ENCODE results near the gene MYO3B. TPM values are rescaled to one million over a fixed set of nuclear protein-coding genes. Genes with fewer than 3 reads are reported as not detected.

Gene MYO3B
- total RNA-seq, 1 experiment from 2014 or later: 0.04 TPM

- no peak overlapping the region for H3K27ac ChIP-seq
- H3K36me3 ChIP-seq: no peaks in the 10 kb centered on the region
- H3K27me3 ChIP-seq: no peaks in the 10 kb centered on the region
- H3K9me3 ChIP-seq (replicated peaks): no peaks in the 10 kb centered on the region
- no peaks in the 10 kb centered on the region for H3K4me1 ChIP-seq
- no peak for DNase-seq
- no peak overlapping the region for H3K4me3 ChIP-seq
Observed at GRCh38 chr2:170228429-170228828, 50.5 kb downstream of the MYO3B start.

DNA sequence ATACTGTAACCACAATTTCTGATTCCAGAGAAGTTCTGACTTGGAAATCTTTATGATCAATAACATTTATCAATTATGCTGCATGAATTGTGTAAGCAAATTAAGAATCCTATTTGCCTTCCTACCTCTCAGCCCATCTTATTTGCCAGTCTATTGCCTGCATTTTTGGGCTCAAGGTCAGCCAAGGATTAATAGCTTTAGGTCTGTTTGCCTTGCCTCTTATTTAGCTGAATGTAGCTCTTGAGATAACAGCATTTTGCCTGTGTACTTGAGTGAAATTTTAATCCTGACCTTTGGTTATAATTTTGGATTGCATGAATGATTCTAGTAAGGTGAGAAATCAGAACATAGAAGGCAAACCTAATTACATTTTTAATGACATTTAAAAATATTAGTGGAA lies 51.2 kb downstream of the MYO3B start:
- H3K27me3 ChIP-seq: no peaks in the 10 kb centered on the region
- no peak overlapping the region for H3K4me3 ChIP-seq
- no peak overlapping the region for H3K27ac ChIP-seq
- no peak for DNase-seq
- no peaks in the 10 kb centered on the region for H3K4me1 ChIP-seq
- H3K36me3 ChIP-seq: no peaks in the 10 kb centered on the region
- H3K9me3 ChIP-seq (replicated peaks): no peaks in the 10 kb centered on the region

GRCh38 chr2:170229744-170230143 lies 51.8 kb downstream of the MYO3B start:
- no peaks in the 10 kb centered on the region for H3K9me3 ChIP-seq (replicated peaks)
- H3K4me1 ChIP-seq: no peaks in the 10 kb centered on the region
- no peaks in the 10 kb centered on the region for H3K36me3 ChIP-seq
- H3K4me3 ChIP-seq: no peak overlapping the region
- H3K27ac ChIP-seq: no peak overlapping the region
- DNase-seq: no peak
- no peaks in the 10 kb centered on the region for H3K27me3 ChIP-seq

- peak; percentile 33 to 80 for DNase-seq
- Histone ChIP-seq H3K9me3 (replicated peaks) (no peaks in the 10 kb centered on the region), H3K36me3 (no peaks in the 10 kb centered on the region), H3K4me3 (no peak overlapping the region), H3K4me1 (no peaks in the 10 kb centered on the region), H3K27ac (no peak overlapping the region), H3K27me3 (no peaks in the 10 kb centered on the region)
Observed at GRCh38 chr2:170235860-170236679, 58.1 kb downstream of the MYO3B start.

- Histone ChIP-seq H3K4me3 (no peak overlapping the region), H3K9me3 (replicated peaks) (no peaks in the 10 kb centered on the region), H3K27me3 (no peaks in the 10 kb centered on the region), H3K36me3 (no peaks in the 10 kb centered on the region), H3K27ac (no peak overlapping the region), H3K4me1 (no peaks in the 10 kb centered on the region)
- DNase-seq: no peak
Observed at GRCh38 chr2:170236680-170237047, 58.7 kb downstream of the MYO3B start.

DNA sequence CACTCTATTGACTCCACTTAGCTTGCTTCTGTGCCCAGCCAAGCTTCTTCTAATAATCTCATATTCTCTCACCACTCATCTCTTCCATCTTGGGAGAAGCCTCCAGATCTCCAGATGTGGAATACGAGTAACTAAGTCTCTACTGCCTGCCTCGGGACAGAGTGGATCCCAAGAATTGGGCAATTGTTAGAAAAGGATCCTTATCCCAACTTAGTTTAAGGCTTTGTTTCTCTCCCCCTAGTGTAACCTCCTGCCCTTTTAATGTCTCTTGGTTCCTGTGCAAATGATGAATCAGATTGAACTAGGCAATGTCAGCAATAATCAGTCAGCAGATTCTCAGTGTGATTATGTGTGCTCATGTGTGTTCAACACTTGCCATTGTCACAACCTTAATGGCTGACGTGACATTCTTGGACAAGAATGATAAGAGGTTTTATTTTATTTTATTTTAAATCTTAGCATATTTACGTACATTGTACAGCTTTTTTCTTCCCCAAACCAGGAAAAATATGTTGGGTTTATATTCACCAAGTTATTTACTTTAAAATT lies 59.7 kb downstream of the MYO3B start:
- Histone ChIP-seq H3K27me3 (no peaks in the 10 kb centered on the region), H3K9me3 (replicated peaks) (no peaks in the 10 kb centered on the region), H3K4me1 (no peaks in the 10 kb centered on the region), H3K36me3 (no peaks in the 10 kb centered on the region), H3K4me3 (no peak overlapping the region), H3K27ac (no peak overlapping the region)
- DNase-seq: no peak

- H3K36me3 ChIP-seq: no peaks in the 10 kb centered on the region
- H3K27ac ChIP-seq: no peak overlapping the region
- no peaks in the 10 kb centered on the region for H3K27me3 ChIP-seq
- no peak overlapping the region for H3K4me3 ChIP-seq
- H3K9me3 ChIP-seq (replicated peaks): no peaks in the 10 kb centered on the region; the same call in 1 of the 2 replicates
- no peaks in the 10 kb centered on the region for H3K4me1 ChIP-seq
- DNase-seq: no peak
Observed at GRCh38 chr2:170238776-170239175, 60.8 kb downstream of the MYO3B start.

- no peaks in the 10 kb centered on the region for H3K36me3 ChIP-seq
- no peak for DNase-seq
- H3K27ac ChIP-seq: no peak overlapping the region
- H3K27me3 ChIP-seq: no peaks in the 10 kb centered on the region
- no peak overlapping the region for H3K4me3 ChIP-seq
- no peaks in the 10 kb centered on the region for H3K4me1 ChIP-seq
- no peaks in the 10 kb centered on the region; the same call in 1 of the 2 replicates for H3K9me3 ChIP-seq (replicated peaks)
Observed at GRCh38 chr2:170240629-170241028, 62.7 kb downstream of the MYO3B start.

GRCh38 chr2:170241756-170242155 lies 63.8 kb downstream of the MYO3B start:
- DNase-seq: no peak
- Histone ChIP-seq H3K4me3 (no peak overlapping the region), H3K36me3 (no peaks in the 10 kb centered on the region), H3K9me3 (replicated peaks) (no peaks in the 10 kb centered on the region; the same call in 1 of the 2 replicates), H3K27me3 (no peaks in the 10 kb centered on the region), H3K27ac (no peak overlapping the region), H3K4me1 (no peaks in the 10 kb centered on the region)

DNA sequence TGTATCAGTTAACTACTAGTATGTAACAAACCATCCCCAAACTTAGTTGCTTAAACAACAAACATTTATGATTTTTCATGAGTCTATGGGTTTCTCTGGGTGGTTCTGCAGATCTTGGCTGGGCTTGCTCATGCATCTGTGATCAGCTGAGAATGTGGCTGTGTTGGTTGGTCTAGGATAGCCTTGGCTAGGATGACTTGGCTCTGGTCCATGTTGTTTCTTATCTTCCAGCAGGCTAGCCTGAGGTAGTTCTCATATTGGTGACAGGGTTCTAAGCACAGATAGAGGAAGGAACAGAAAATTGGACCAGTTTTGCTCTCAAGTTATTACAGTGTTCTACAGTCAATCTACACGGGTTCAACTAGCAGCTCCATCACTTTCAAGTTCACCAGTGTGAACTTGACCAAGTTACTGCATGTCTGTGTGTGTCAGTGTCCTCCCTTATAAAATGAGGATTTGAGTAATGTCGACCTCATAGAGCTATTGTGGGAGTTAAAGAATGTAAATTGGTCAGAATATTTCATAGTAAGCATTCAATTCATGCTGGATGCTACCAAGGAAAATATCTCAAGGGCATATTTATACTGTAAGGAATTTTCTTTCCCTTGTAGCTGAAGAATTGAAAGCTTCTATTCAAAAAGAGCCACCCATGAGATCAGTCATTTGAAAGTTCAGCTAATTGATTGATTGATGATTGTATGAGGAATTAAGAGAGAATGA lies 65.3 kb downstream of the MYO3B start:
- DNase-seq: no peak
- no peak overlapping the region for H3K4me3 ChIP-seq

DNA sequence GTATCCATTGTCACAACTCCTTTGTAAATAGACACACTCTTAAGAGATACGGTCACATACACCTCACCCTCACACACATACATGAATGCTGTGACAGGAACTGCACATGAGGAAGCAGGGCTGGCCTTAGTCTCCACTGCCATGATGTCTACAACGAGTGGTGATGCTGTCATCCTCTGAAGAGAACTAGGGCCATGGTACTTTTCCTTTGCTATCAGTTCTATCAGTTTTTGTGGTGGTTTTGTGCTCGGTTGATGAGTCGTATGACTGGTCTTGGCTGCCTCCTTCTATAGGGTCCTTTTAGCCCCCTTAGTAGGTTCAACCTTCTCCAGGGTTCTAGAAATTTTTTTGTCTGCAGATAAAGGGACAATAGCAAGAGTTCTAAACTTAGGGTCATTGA lies 66.0 kb downstream of the MYO3B start:
- no peaks in the 10 kb centered on the region; the same call in 1 of the 2 replicates for H3K9me3 ChIP-seq (replicated peaks)
- peaks cover 12% of the 10 kb centered on the region for H3K4me1 ChIP-seq
- H3K27me3 ChIP-seq: no peaks in the 10 kb centered on the region
- no peak for DNase-seq
- H3K27ac ChIP-seq: no peak overlapping the region
- H3K4me3 ChIP-seq: no peak overlapping the region
- no peaks in the 10 kb centered on the region for H3K36me3 ChIP-seq

More for the DNA sequence above, 65.3 kb downstream of the MYO3B start:
- H3K9me3 ChIP-seq (replicated peaks): no peaks in the 10 kb centered on the region; the same call in 1 of the 2 replicates
- peaks cover 8% of the 10 kb centered on the region for H3K4me1 ChIP-seq
- no peaks in the 10 kb centered on the region for H3K36me3 ChIP-seq
- H3K27ac ChIP-seq: no peak overlapping the region
- H3K27me3 ChIP-seq: no peaks in the 10 kb centered on the region

GRCh38 chr2:170244555-170244954 lies 66.6 kb downstream of the MYO3B start:
- DNase-seq: no peak
- no peaks in the 10 kb centered on the region; the same call in 1 of the 2 replicates for H3K9me3 ChIP-seq (replicated peaks)
- no peaks in the 10 kb centered on the region for H3K36me3 ChIP-seq
- no peak overlapping the region for H3K4me3 ChIP-seq
- H3K27me3 ChIP-seq: no peaks in the 10 kb centered on the region
- H3K27ac ChIP-seq: no peak overlapping the region
- H3K4me1 ChIP-seq: peaks cover 12% of the 10 kb centered on the region

DNA sequence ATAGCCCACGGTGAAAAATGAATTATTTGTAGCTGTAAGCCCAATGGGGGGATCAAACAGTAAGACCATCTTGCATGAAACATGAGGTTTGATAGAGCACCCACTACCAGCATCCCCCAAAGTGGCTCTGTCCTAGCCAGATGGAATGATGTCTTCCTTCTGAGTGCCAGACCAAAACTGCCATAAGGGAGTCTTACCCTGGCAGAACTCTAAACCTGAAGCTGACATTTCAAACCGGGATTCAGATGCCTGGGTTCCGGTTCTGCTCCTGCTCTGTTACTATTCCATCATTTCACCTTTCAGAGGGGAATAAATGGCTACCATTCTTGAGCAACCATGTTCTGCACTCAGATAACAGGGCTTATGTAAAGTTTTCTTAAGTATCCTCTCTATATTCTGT lies 67.4 kb downstream of the MYO3B start:
- peaks cover 12% of the 10 kb centered on the region for H3K4me1 ChIP-seq
- DNase-seq: no peak
- no peaks in the 10 kb centered on the region for H3K36me3 ChIP-seq
- no peak overlapping the region for H3K27ac ChIP-seq
- H3K27me3 ChIP-seq: no peaks in the 10 kb centered on the region
- no peak overlapping the region for H3K4me3 ChIP-seq
- H3K9me3 ChIP-seq (replicated peaks): no peaks in the 10 kb centered on the region; the same call in 1 of the 2 replicates

- no peaks in the 10 kb centered on the region for H3K36me3 ChIP-seq
- peaks cover 2% of the 10 kb centered on the region for H3K9me3 ChIP-seq (replicated peaks)
- H3K4me1 ChIP-seq: peaks cover 12% of the 10 kb centered on the region
- no peaks in the 10 kb centered on the region for H3K27me3 ChIP-seq
- no peak for DNase-seq
- no peak overlapping the region for H3K4me3 ChIP-seq
- H3K27ac ChIP-seq: no peak overlapping the region
Observed at GRCh38 chr2:170247333-170247732, 69.4 kb downstream of the MYO3B start.

GRCh38 chr2:170247882-170248393 lies 70.0 kb downstream of the MYO3B start:
- Histone ChIP-seq H3K27ac (peak overlapping the region; percentile 4; the same call in 1 of the 2 replicates), H3K9me3 (replicated peaks) (peaks cover 2% of the 10 kb centered on the region), H3K4me1 (peaks cover 12% of the 10 kb centered on the region), H3K36me3 (no peaks in the 10 kb centered on the region), H3K4me3 (no peak overlapping the region), H3K27me3 (no peaks in the 10 kb centered on the region)
- peak; percentile 50 to 64 for DNase-seq
